AG04450 (cell line): ENCODE measurements around the gene FGGY. TPM values are rescaled to one million over a fixed set of nuclear protein-coding genes. Genes with fewer than 3 reads are reported as not detected.

Experiments used
- CTCF ChIA-PET: fragments of 300-600, 350-600 bp; formaldehyde crosslinking; extraction: SDS; loops from one replicate; lab custom pipeline; 2022; ENCODE audit warnings: antibody characterized with exemption, inconsistent platforms; lab: Charles Lee
- POLR2A ChIA-PET: fragments of 350-600 bp; formaldehyde crosslinking; extraction: SDS; loops from one replicate; lab custom pipeline; 2021; ENCODE audit warnings: antibody characterized with exemption, inconsistent platforms; lab: Yijun Ruan, JAX
- DNase-seq: peaks from one replicate; pipeline ENCODE4 v3.0.0-alpha.2; 2011; ENCODE audit warnings: low read depth, low spot score
- H3K27ac ChIP-seq: one replicate; pipeline ENCODE4 v1.5.1; 2012; ENCODE audit warnings: low read depth, low read length, control low read depth
- H3K27me3 ChIP-seq: one replicate; pipeline ENCODE4 v1.6.0; 2012; ENCODE audit warnings: low read length; ENCODE audit not compliant: control insufficient read depth, insufficient read depth
- H3K4me3 ChIP-seq: 2 replicates; pipeline ENCODE4 v1.5.1; 2011; ENCODE audit warnings: mild to moderate bottlenecking, low read depth, low read length, control low read depth
- H3K9me3 ChIP-seq: 2 replicates; pipeline ENCODE4 v1.5.1; 2012; ENCODE audit warnings: low read length; ENCODE audit not compliant: control insufficient read depth, insufficient read depth
- polyA plus RNA-seq: library from polyadenylated mRNA; depleted of rRNA; stranded (reverse); fragments of >200 nt; gene quantifications from 2 replicates; pipeline ENCODE4 v1.2.3, GENCODE V29; 2011
- TF ChIP-seq, protein P1 (sequence below): IDR thresholded peaks from 2 replicates; pipeline ENCODE4 v1.5.1; 2011; ENCODE audit warnings: low read depth, low read length, control low read depth, inconsistent platforms

Gene FGGY
- polyA plus RNA-seq, 1 experiment, result 11.8 TPM

DNA sequence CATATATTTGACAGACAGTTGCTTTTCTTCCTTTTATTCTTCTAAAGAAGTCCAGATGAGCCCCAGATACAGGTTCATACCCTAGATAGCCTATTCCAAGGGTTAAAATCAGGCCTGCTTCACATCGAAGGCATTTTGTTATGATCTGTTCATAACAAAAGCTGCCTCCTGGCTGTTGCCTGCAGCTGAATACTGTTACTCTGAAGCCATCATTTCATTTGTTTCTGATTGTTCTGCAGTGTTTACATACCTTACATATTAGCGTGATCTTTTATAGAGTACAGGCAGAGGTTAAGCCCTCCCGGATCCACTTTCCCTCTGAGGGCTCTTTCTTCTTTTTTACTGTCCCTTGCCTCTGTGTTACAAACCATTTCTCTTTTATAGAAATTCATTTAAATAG is 298.9 kb downstream of the FGGY start:
- Histone ChIP-seq H3K27me3 (no peaks in the 10 kb centered on the region), H3K9me3 (no peaks in the 10 kb centered on the region), H3K4me3 (no peak overlapping the region), H3K27ac (peak overlapping the region; percentile 22)
- TF ChIP-seq, protein P1, sequence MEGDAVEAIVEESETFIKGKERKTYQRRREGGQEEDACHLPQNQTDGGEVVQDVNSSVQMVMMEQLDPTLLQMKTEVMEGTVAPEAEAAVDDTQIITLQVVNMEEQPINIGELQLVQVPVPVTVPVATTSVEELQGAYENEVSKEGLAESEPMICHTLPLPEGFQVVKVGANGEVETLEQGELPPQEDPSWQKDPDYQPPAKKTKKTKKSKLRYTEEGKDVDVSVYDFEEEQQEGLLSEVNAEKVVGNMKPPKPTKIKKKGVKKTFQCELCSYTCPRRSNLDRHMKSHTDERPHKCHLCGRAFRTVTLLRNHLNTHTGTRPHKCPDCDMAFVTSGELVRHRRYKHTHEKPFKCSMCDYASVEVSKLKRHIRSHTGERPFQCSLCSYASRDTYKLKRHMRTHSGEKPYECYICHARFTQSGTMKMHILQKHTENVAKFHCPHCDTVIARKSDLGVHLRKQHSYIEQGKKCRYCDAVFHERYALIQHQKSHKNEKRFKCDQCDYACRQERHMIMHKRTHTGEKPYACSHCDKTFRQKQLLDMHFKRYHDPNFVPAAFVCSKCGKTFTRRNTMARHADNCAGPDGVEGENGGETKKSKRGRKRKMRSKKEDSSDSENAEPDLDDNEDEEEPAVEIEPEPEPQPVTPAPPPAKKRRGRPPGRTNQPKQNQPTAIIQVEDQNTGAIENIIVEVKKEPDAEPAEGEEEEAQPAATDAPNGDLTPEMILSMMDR, result peak; percentile 56
- DNase-seq, result peak; percentile 67
- CTCF ChIA-PET, result interaction anchor here (0.6 to 1.6 kb wide), 4 partner anchors 10 to 1021 kb away, joined by 3 to 4 read pairs (median 4); no protein-coding TSS in a partner anchor
- POLR2A ChIA-PET, result interaction anchor here (2.3 kb wide), 1 partner anchor 143 kb away, joined by 6 read pairs; no protein-coding TSS in a partner anchor

DNA sequence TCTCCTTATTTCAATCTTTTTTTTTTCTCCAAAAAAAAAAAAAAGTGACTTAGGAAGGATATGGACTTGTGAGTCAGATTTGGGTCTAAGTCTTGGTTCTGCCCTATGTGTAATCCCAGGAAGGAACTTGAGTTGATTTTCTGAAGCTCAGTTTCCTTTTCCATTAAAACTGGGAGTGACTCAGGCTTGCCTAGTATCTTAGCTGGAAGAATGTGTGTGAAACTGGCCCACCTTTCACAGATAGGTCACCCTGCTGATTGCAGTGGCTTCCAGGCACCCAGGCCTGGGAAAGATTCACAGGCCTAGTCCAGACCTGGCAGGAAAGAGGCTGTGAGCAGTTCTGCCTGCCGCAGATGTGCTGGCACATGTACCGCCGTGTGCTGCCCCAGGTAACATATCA is 299.5 kb downstream of the FGGY start:
- Histone ChIP-seq H3K27ac (peak overlapping the region; percentile 85), H3K9me3 (no peaks in the 10 kb centered on the region), H3K4me3 (no peak overlapping the region), H3K27me3 (no peaks in the 10 kb centered on the region)
- TF ChIP-seq, protein P1, result no peak
- ChIA-PET POLR2A (interaction anchor here (0.7 to 2.3 kb wide), 4 partner anchors 96 to 1813 kb away, joined by 4 to 8 read pairs (median 7); no protein-coding TSS in a partner anchor), CTCF (interaction anchor here (0.6 to 1.6 kb wide), 6 partner anchors 10 to 1022 kb away, joined by 3 to 4 read pairs (median 4); no protein-coding TSS in a partner anchor)
- peak; percentile 47 for DNase-seq

DNA sequence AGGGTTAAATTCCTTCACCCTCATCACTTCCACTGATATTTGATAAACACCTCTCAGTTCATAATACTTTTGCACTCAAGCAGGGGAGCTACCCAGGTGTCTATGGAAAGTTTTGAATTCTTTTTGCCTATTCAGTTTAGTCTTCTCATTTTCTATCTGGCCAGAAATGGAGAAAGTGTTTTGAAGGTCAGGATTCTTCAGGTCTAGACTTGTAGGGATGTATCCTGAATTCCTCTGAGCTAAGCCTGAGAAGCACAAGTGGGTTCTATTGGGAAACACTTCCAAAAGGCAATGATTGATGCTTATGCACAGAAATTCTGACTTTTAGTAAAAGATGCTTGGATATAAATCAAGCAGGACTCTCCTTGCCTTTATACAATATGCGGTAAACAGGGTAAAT is 300.1 kb downstream of the FGGY start:
- ChIA-PET CTCF (interaction anchor here (0.7 to 1.3 kb wide), 3 partner anchors 11 to 32 kb away, joined by 3 to 4 read pairs (median 3); no protein-coding TSS in a partner anchor), POLR2A (interaction anchor here (0.7 to 2.3 kb wide), 4 partner anchors 95 to 1813 kb away, joined by 4 to 8 read pairs (median 7); no protein-coding TSS in a partner anchor)
- Histone ChIP-seq H3K4me3 (no peak overlapping the region), H3K9me3 (no peaks in the 10 kb centered on the region), H3K27ac (peak overlapping the region; percentile 85), H3K27me3 (no peaks in the 10 kb centered on the region)
- TF ChIP-seq, protein P1, result no peak
- DNase-seq, result no peak

DNA sequence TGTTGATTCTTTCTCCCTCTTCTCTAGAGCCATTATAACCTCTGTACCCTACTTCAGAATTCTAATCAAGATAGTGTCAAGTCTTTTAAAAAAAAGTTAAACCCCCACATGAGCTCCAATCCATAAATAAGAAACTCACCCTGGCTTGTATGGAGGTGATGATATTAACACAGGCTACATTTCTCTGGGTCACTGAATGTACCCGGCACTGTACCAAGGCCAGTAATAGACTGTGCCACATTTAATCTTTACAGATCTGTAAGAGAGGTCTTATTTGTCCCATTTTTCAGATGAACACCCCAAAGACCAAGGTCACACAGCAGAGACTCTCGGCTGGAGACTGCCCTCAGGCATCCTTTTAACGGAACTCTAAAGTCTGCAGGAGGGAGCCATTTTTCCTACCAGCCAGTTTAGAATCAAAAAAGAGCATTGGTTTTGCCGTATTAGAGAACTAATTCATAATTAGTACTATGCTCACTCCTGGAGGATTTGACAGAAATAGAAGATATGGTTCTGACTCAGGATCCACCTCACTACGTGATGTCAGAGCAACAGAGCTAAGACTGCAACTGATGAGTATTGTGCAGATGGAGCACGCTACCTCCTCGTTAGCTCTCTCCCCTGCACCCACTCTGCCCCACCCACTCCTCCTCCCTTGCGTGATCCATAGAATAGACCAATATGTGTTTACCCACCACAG is 300.7 kb downstream of the FGGY start:
- CTCF ChIA-PET, result interaction anchor here (0.6 to 1.3 kb wide), 3 partner anchors 33 to 1484 kb away, joined by 3 to 10 read pairs (median 6); no protein-coding TSS in a partner anchor
- Histone ChIP-seq H3K27ac (no peak overlapping the region), H3K4me3 (no peak overlapping the region), H3K9me3 (no peaks in the 10 kb centered on the region), H3K27me3 (no peaks in the 10 kb centered on the region)
- no peak for DNase-seq
- TF ChIP-seq, protein P1, result no peak
- POLR2A ChIA-PET, result no interaction called here

DNA sequence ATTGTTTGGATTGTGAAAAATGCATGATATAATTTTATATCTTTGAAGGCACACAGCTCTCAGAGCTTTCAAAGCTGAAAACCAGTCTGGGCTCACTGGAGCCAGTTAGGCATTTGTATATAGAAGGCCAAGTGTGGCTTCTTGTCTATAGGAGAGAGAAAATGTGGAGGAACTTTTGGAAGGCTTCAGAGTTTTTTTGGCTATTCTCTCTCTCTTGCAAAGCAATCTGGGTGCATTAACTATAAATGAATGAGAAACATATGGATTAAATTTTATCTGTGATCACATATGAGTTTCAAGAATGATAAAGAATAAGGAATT is 301.2 kb downstream of the FGGY start:
- Histone ChIP-seq H3K9me3 (no peaks in the 10 kb centered on the region), H3K4me3 (no peak overlapping the region), H3K27me3 (no peaks in the 10 kb centered on the region), H3K27ac (no peak overlapping the region)
- ChIA-PET POLR2A (no interaction called here), CTCF (interaction anchor here (0.6 kb wide), 1 partner anchor 1484 kb away, joined by 6 read pairs; no protein-coding TSS in a partner anchor)
- no peak for DNase-seq
- TF ChIP-seq, protein P1, result no peak
